ENCODE results near the gene FNDC1.

- TF ChIP-seq EZH2 (IDR thresholded peaks at IDR 0.05), result no peak
- no peak for TF ChIP-seq POLR2AphosphoS5 (IDR thresholded peaks at IDR 0.05; ENCODE audit: borderline replicate concordance, low read depth, low read length)
- no peak for TF ChIP-seq FOXP2 (optimal IDR thresholded peaks at IDR 0.05; ENCODE audit: control extremely low read depth, extremely low read length, insufficient read depth)
Measured at GRCh38 chr6:159302594-159302992, 133.4 kb downstream of the FNDC1 start.

Data from SK-N-MC (cell line).